ENCODE results near the gene NOS1. TPM values are rescaled to one million over a fixed set of nuclear protein-coding genes. Genes with fewer than 3 reads are reported as not detected.

Gene NOS1
- total RNA-seq, 1 experiment from 2014 or later, result not detected

GRCh38 chr12:117343849-117344248, 17.6 kb downstream of the NOS1 start:
- Histone ChIP-seq H3K9me3 (no peaks in the 10 kb centered on the region), H3K4me1 (no peaks in the 10 kb centered on the region), H3K27me3 (replicated peaks; ENCODE audit: control insufficient read depth, insufficient read depth, low read length) (no peaks in the 10 kb centered on the region), H3K36me3 (ENCODE audit: control insufficient read depth, insufficient read depth, low read length) (no peaks in the 10 kb centered on the region), H3K4me3 (ENCODE audit: low read depth, low read length) (no peak overlapping the region)
- BruUV-seq (replicated peaks), result no TSS peak
- H3K4me1 Mint-ChIP-seq (ENCODE audit: low read depth, unreplicated experiment), result no peaks in the 10 kb centered on the region
- no peaks in the 10 kb centered on the region for H3K9me3 Mint-ChIP-seq (ENCODE audit: unreplicated experiment)
- TF ChIP-seq, protein P1, sequence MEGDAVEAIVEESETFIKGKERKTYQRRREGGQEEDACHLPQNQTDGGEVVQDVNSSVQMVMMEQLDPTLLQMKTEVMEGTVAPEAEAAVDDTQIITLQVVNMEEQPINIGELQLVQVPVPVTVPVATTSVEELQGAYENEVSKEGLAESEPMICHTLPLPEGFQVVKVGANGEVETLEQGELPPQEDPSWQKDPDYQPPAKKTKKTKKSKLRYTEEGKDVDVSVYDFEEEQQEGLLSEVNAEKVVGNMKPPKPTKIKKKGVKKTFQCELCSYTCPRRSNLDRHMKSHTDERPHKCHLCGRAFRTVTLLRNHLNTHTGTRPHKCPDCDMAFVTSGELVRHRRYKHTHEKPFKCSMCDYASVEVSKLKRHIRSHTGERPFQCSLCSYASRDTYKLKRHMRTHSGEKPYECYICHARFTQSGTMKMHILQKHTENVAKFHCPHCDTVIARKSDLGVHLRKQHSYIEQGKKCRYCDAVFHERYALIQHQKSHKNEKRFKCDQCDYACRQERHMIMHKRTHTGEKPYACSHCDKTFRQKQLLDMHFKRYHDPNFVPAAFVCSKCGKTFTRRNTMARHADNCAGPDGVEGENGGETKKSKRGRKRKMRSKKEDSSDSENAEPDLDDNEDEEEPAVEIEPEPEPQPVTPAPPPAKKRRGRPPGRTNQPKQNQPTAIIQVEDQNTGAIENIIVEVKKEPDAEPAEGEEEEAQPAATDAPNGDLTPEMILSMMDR (IDR thresholded peaks at IDR 0.05; ENCODE audit: insufficient read depth in 1 of 2, low read depth in 1 of 2, low read length in 1 of 2, severe bottlenecking in 1 of 2, unreplicated experiment in 1 of 2), result no peak
- H3K27ac Mint-ChIP-seq (ENCODE audit: unreplicated experiment), result no peak overlapping the region
- POLR2A ChIA-PET, result no interaction called here
- peaks cover 22% of the 10 kb centered on the region for H3K27me3 Mint-ChIP-seq (ENCODE audit: insufficient read depth, unreplicated experiment)
- intact Hi-C loops (cut with micrococcal nuclease; ENCODE audit: unreplicated experiment), result no loop called here
- no peaks in the 10 kb centered on the region for H3K36me3 Mint-ChIP-seq (ENCODE audit: insufficient read depth, unreplicated experiment)
- CTCF ChIA-PET, result no interaction called here
- H3K4me3 Mint-ChIP-seq (ENCODE audit: unreplicated experiment), result no peak overlapping the region
- DNase-seq, result no peak

DNA sequence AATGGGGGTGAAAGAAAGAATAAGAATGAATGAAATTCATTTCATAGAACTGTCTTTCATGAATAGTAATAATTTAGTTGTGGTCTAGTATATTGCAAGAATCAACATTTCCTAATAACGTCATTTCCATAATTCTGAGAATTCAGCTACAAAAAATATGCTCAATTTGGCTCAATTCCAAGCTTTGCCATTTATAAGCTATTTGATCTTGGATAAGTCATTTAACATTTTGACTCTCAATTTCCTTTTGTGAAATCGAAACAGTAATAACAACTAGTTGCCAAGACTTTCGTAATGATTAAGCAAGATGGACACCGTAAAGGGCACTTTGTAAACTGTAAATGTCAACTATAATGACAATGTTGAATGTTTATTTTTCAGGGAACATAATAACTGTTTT, 18.1 kb downstream of the NOS1 start:
- BruUV-seq (replicated peaks), result no TSS peak
- no peaks in the 10 kb centered on the region for H3K27me3 ChIP-seq (replicated peaks; ENCODE audit: control insufficient read depth, insufficient read depth, low read length)
- no peaks in the 10 kb centered on the region for H3K4me1 ChIP-seq
- Mint-ChIP-seq H3K27me3 (ENCODE audit: insufficient read depth, unreplicated experiment) (peaks cover 19% of the 10 kb centered on the region), H3K4me1 (ENCODE audit: low read depth, unreplicated experiment) (no peaks in the 10 kb centered on the region), H3K27ac (ENCODE audit: unreplicated experiment) (no peak overlapping the region), H3K36me3 (ENCODE audit: insufficient read depth, unreplicated experiment) (no peaks in the 10 kb centered on the region), H3K4me3 (ENCODE audit: unreplicated experiment) (no peak overlapping the region), H3K9me3 (ENCODE audit: unreplicated experiment) (no peaks in the 10 kb centered on the region)
- POLR2A ChIA-PET, result no interaction called here
- no peaks in the 10 kb centered on the region for H3K36me3 ChIP-seq (ENCODE audit: control insufficient read depth, insufficient read depth, low read length)
- intact Hi-C loops (cut with micrococcal nuclease; ENCODE audit: unreplicated experiment), result no loop called here
- TF ChIP-seq, protein P1 (IDR thresholded peaks at IDR 0.05; ENCODE audit: insufficient read depth in 1 of 2, low read depth in 1 of 2, low read length in 1 of 2, severe bottlenecking in 1 of 2, unreplicated experiment in 1 of 2), result no peak
- CTCF ChIA-PET, result no interaction called here
- no peak overlapping the region for H3K4me3 ChIP-seq (ENCODE audit: low read depth, low read length)
- no peak for DNase-seq
- no peaks in the 10 kb centered on the region for H3K9me3 ChIP-seq

DNA sequence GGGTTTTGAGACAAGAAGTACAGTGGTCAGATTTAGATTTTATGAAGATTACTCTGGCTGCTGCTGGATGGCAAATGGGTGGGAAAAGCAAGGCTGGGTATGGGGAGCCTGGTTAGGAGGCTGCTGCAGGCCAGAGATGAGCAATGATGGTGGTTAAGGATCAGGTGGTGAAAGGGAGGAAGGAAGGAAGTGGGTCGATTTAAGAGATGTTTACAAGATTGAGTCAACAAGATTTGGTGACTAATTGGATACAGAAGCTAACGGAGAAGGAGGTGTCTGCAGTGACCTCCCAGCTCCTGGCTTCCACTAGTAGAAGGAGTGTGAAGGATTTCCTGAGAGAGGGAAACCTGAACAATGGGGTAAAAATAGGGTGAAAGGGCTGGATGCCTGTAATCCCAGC, 18.7 kb downstream of the NOS1 start:
- no peaks in the 10 kb centered on the region for H3K36me3 Mint-ChIP-seq (ENCODE audit: insufficient read depth, unreplicated experiment)
- BruUV-seq (replicated peaks), result no TSS peak
- no peaks in the 10 kb centered on the region for H3K9me3 Mint-ChIP-seq (ENCODE audit: unreplicated experiment)
- no peaks in the 10 kb centered on the region for H3K9me3 ChIP-seq
- no peaks in the 10 kb centered on the region for H3K4me1 ChIP-seq
- H3K4me1 Mint-ChIP-seq (ENCODE audit: low read depth, unreplicated experiment), result no peaks in the 10 kb centered on the region
- H3K27me3 Mint-ChIP-seq (ENCODE audit: insufficient read depth, unreplicated experiment), result peaks cover 19% of the 10 kb centered on the region
- no peak overlapping the region for H3K27ac Mint-ChIP-seq (ENCODE audit: unreplicated experiment)
- no peak for DNase-seq
- no peak overlapping the region for H3K4me3 Mint-ChIP-seq (ENCODE audit: unreplicated experiment)
- no peaks in the 10 kb centered on the region for H3K36me3 ChIP-seq (ENCODE audit: control insufficient read depth, insufficient read depth, low read length)
- H3K27me3 ChIP-seq (replicated peaks; ENCODE audit: control insufficient read depth, insufficient read depth, low read length), result no peaks in the 10 kb centered on the region
- TF ChIP-seq, protein P1 (IDR thresholded peaks at IDR 0.05; ENCODE audit: insufficient read depth in 1 of 2, low read depth in 1 of 2, low read length in 1 of 2, severe bottlenecking in 1 of 2, unreplicated experiment in 1 of 2), result no peak
- ChIA-PET POLR2A (no interaction called here), CTCF (no interaction called here)
- no peak overlapping the region for H3K4me3 ChIP-seq (ENCODE audit: low read depth, low read length)
- intact Hi-C loops (cut with micrococcal nuclease; ENCODE audit: unreplicated experiment), result no loop called here
